Measurements from ENCODE around the gene SCNN1A. TPM values are rescaled to one million over a fixed set of nuclear protein-coding genes. Genes with fewer than 3 reads are reported as not detected.

The SCNN1A gene
- total and polyA plus RNA-seq, 2 of the 13 experiments (the other 11 are each of a cell fraction or from before 2014, with no cell fraction given): 1.5 to 14.6 TPM

DNA sequence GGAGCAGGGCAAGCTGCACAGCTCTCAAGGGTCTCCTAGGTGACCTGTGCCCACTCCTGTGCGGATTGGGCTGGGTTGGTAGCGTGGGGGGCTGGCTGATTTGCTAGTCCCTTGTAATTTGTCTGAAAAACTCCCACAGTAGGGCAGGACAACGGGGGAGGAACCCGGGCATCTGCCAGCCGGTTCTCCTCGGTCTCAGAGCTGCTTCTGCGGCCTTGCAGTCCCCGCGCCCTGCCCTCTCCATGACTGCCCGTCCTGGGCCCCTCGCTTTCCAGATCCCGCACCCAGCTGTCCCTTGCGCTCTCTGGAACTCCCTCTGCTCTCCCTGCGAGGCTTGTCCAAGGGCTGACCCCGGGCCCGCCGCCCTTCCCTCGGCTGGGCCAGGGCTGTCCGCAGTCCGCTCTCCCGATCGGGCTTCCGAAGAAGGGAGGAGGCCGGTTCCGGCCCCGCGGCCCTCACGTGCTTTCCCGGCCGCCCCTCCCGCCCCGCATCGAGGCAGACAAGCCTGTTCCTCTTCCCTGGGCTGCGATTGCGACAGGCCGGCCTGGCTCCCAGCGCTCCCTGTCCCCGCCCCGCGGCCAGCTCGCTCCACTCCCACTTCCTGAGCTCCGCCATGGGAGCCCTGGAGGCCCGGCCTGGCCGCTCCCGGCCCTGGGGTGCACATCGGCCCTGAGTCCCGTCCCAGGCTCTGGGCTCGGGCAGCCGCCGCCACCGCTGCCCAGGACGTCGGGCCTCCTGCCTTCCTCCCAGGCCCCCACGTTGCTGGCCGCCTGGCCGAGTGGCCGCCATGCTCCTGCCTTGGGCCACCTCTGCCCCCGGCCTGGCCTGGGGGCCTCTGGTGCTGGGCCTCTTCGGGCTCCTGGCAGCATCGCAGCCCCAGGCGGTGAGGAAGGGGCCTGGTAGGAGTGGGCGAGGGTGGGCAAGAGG is 8.5 kb upstream of the SCNN1A start, which contains the start of gene LTBR (continued):
- TF ChIP-seq, protein P1, sequence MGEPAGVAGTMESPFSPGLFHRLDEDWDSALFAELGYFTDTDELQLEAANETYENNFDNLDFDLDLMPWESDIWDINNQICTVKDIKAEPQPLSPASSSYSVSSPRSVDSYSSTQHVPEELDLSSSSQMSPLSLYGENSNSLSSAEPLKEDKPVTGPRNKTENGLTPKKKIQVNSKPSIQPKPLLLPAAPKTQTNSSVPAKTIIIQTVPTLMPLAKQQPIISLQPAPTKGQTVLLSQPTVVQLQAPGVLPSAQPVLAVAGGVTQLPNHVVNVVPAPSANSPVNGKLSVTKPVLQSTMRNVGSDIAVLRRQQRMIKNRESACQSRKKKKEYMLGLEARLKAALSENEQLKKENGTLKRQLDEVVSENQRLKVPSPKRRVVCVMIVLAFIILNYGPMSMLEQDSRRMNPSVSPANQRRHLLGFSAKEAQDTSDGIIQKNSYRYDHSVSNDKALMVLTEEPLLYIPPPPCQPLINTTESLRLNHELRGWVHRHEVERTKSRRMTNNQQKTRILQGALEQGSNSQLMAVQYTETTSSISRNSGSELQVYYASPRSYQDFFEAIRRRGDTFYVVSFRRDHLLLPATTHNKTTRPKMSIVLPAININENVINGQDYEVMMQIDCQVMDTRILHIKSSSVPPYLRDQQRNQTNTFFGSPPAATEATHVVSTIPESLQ (CRISPR knock-in tag; conservative IDR thresholded peaks at IDR 0.05): no peak
- TF ChIP-seq ZNF432 (CRISPR knock-in tag; IDR thresholded peaks at IDR 0.05; ENCODE audit: borderline replicate concordance): no peak
- peak; percentile 51; the same call in 1 of the 2 replicates for TF ChIP-seq ZFP37 (CRISPR knock-in tag; IDR thresholded peaks at IDR 0.05; ENCODE audit: borderline replicate concordance)
- peak; percentile 92 for TF ChIP-seq MIER3 (CRISPR knock-in tag; IDR thresholded peaks at IDR 0.05; ENCODE audit: borderline replicate concordance)
- peak; percentile 68 for TF ChIP-seq KMT2A (CRISPR knock-in tag; IDR thresholded peaks at IDR 0.05)
- TF ChIP-seq BRCA1 (CRISPR knock-in tag; IDR thresholded peaks at IDR 0.05): peak; percentile 46; the same call in 1 of the 2 replicates
- TF ChIP-seq, protein P2, sequence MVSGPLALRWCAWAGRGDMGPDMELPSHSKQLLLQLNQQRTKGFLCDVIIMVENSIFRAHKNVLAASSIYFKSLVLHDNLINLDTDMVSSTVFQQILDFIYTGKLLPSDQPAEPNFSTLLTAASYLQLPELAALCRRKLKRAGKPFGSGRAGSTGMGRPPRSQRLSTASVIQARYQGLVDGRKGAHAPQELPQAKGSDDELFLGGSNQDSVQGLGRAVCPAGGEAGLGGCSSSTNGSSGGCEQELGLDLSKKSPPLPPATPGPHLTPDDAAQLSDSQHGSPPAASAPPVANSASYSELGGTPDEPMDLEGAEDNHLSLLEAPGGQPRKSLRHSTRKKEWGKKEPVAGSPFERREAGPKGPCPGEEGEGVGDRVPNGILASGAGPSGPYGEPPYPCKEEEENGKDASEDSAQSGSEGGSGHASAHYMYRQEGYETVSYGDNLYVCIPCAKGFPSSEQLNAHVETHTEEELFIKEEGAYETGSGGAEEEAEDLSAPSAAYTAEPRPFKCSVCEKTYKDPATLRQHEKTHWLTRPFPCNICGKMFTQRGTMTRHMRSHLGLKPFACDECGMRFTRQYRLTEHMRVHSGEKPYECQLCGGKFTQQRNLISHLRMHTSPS (CRISPR knock-in tag; IDR thresholded peaks at IDR 0.05; ENCODE audit: low read depth): peak; percentile 88; the same call in 1 of the 2 replicates
- TF ChIP-seq NFE2L1 (CRISPR knock-in tag; IDR thresholded peaks at IDR 0.05; ENCODE audit: borderline replicate concordance): no peak
- peak; percentile 91; the same call in 1 of the 2 replicates for TF ChIP-seq ZSCAN9 (CRISPR knock-in tag; IDR thresholded peaks at IDR 0.05; ENCODE audit: borderline replicate concordance)
- TF ChIP-seq, protein P3, sequence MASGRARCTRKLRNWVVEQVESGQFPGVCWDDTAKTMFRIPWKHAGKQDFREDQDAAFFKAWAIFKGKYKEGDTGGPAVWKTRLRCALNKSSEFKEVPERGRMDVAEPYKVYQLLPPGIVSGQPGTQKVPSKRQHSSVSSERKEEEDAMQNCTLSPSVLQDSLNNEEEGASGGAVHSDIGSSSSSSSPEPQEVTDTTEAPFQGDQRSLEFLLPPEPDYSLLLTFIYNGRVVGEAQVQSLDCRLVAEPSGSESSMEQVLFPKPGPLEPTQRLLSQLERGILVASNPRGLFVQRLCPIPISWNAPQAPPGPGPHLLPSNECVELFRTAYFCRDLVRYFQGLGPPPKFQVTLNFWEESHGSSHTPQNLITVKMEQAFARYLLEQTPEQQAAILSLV (CRISPR knock-in tag; IDR thresholded peaks at IDR 0.05; ENCODE audit: borderline replicate concordance): 0 out of 2 replicates have a peak, but pooled peaks have one; percentile 75
- peak; percentile 67 to 74; a peak in 3 of 4 replicates for TF ChIP-seq POLR2A (IDR thresholded peaks at IDR 0.05; ENCODE audit: insufficient read depth in 1 of 2, low read depth in 2 of 2, low read length in 2 of 2)
- TF ChIP-seq, protein P4, sequence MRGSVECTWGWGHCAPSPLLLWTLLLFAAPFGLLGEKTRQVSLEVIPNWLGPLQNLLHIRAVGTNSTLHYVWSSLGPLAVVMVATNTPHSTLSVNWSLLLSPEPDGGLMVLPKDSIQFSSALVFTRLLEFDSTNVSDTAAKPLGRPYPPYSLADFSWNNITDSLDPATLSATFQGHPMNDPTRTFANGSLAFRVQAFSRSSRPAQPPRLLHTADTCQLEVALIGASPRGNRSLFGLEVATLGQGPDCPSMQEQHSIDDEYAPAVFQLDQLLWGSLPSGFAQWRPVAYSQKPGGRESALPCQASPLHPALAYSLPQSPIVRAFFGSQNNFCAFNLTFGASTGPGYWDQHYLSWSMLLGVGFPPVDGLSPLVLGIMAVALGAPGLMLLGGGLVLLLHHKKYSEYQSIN (CRISPR knock-in tag; IDR thresholded peaks at IDR 0.05; ENCODE audit: borderline replicate concordance): no peak
- no peak; the same call in 1 of the 2 replicates for TF ChIP-seq ZNF17 (CRISPR knock-in tag; IDR thresholded peaks at IDR 0.05)
- TF ChIP-seq, protein P5, sequence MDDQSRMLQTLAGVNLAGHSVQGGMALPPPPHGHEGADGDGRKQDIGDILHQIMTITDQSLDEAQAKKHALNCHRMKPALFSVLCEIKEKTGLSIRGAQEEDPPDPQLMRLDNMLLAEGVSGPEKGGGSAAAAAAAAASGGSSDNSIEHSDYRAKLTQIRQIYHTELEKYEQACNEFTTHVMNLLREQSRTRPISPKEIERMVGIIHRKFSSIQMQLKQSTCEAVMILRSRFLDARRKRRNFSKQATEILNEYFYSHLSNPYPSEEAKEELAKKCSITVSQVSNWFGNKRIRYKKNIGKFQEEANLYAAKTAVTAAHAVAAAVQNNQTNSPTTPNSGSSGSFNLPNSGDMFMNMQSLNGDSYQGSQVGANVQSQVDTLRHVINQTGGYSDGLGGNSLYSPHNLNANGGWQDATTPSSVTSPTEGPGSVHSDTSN (CRISPR knock-in tag; IDR thresholded peaks at IDR 0.05; ENCODE audit: borderline replicate concordance): no peak
- TF ChIP-seq FOXA3 (CRISPR knock-in tag; IDR thresholded peaks at IDR 0.05): peak; percentile 72
- TF ChIP-seq EED (CRISPR knock-in tag; IDR thresholded peaks at IDR 0.05): peak; percentile 77
- no peak for TF ChIP-seq SMARCC2 (IDR thresholded peaks at IDR 0.05)
- TF ChIP-seq SALL1 (CRISPR knock-in tag; IDR thresholded peaks at IDR 0.05): peak; percentile 96
- no peak for TF ChIP-seq HOXA9 (CRISPR knock-in tag; IDR thresholded peaks at IDR 0.05; ENCODE audit: borderline replicate concordance)
- no peak for TF ChIP-seq DNMT1 (CRISPR knock-in tag; IDR thresholded peaks at IDR 0.05)
- peak; percentile 71 for TF ChIP-seq MTA1 (CRISPR knock-in tag; IDR thresholded peaks at IDR 0.05; ENCODE audit: borderline replicate concordance)
- TF ChIP-seq ZNF235 (CRISPR knock-in tag; IDR thresholded peaks at IDR 0.05; ENCODE audit: borderline replicate concordance): peak; percentile 83; the same call in 1 of the 2 replicates

Measured in HepG2 (cell line).